ENCODE data around the gene TYR. TPM values are rescaled to one million over a fixed set of nuclear protein-coding genes. Genes with fewer than 3 reads are reported as not detected.

TYR gene
- total RNA-seq, 4 donors from 2014 or later, result not detected

Other genes starting within 250 kb of the TYR start
- gene GRM5, start 111.9 kb upstream of the TYR start, total RNA-seq, result under 1 TPM in 1 of 4 donors, not detected in 3; 0.09 TPM